Activated B cell treated with CpG ODN at 0.5 μM for 24 hours (primary cell): Measurements from ENCODE around the gene DDX54. TPM values are rescaled to one million over a fixed set of nuclear protein-coding genes. Genes with fewer than 3 reads are reported as not detected.

Experiments used
- ATAC-seq: fragments of 200-7000 bp; cut with Tn5 transposase; one replicate; pipeline ENCODE4 v1.10.0; 2021; ENCODE audit warnings: low read depth, mild to moderate bottlenecking, moderate library complexity
- CTCF ChIA-PET: fragments of 350-600 bp; sonication (Branson Sonifier 250); formaldehyde crosslinking; loops from one replicate; lab custom pipeline; 2021; ENCODE audit warnings: antibody characterized with exemption; lab: Charles Lee
- POLR2A ChIA-PET: fragments of 350-600 bp; sonication (Branson Sonifier 250); formaldehyde crosslinking; loops from one replicate; lab custom pipeline; 2021; ENCODE audit warnings: antibody characterized with exemption; lab: Charles Lee
- DNase-seq: peaks from one replicate; pipeline ENCODE4 v3.0.0; 2022
- H3K27ac Mint-ChIP-seq: one replicate; pipeline ENCODE4 v1.8.0; 2020; ENCODE audit warnings: mixed read lengths
- H3K27me3 Mint-ChIP-seq: one replicate; pipeline ENCODE4 v1.8.0; 2021; ENCODE audit warnings: mixed read lengths
- H3K36me3 Mint-ChIP-seq: one replicate; pipeline ENCODE4 v1.8.0; 2021; ENCODE audit warnings: low read depth, mixed read lengths
- H3K4me1 Mint-ChIP-seq: one replicate; pipeline ENCODE4 v1.8.0; 2021; ENCODE audit warnings: mixed read lengths
- H3K4me3 Mint-ChIP-seq: one replicate; pipeline ENCODE4 v1.8.0; 2020; ENCODE audit warnings: mild to moderate bottlenecking, mixed read lengths
- H3K9me3 Mint-ChIP-seq: one replicate; pipeline ENCODE4 v1.8.0; 2020; ENCODE audit warnings: mixed read lengths
- intact Hi-C: fragments of 100-400 bp; cut with micrococcal nuclease; formaldehyde crosslinking; loops from one replicate; pipeline ENCODE4 v1.15.1; 2024
- total RNA-seq: library from RNA; stranded (reverse); gene quantifications from 2 replicates; pipeline ENCODE4 v1.2.3, GENCODE V29; 2022
- TF ChIP-seq, protein P1 (sequence below): fragments of 200-600 bp; IDR thresholded peaks from one replicate; pipeline ENCODE4 v1.8.0; 2022; ENCODE audit warnings: antibody characterized with exemption, mild to moderate bottlenecking

DDX54 gene
- total RNA-seq, 1 donor from 2014 or later: 115 TPM

- Mint-ChIP-seq H3K4me3 (peak overlapping the region; percentile 28), H3K36me3 (no peaks in the 10 kb centered on the region), H3K9me3 (no peaks in the 10 kb centered on the region), H3K4me1 (peaks cover 35% of the 10 kb centered on the region), H3K27me3 (peaks cover 11% of the 10 kb centered on the region), H3K27ac (no peak overlapping the region)
- POLR2A ChIA-PET: interaction anchor here (0.6 to 1.0 kb wide), 2 partner anchors 20 to 272 kb away, joined by 5 read pairs; no protein-coding TSS in a partner anchor
- intact Hi-C loops: loop anchor here (5.0 kb wide), 1 partner anchor 37 kb away; no protein-coding TSS in a partner anchor
- TF ChIP-seq, protein P1, sequence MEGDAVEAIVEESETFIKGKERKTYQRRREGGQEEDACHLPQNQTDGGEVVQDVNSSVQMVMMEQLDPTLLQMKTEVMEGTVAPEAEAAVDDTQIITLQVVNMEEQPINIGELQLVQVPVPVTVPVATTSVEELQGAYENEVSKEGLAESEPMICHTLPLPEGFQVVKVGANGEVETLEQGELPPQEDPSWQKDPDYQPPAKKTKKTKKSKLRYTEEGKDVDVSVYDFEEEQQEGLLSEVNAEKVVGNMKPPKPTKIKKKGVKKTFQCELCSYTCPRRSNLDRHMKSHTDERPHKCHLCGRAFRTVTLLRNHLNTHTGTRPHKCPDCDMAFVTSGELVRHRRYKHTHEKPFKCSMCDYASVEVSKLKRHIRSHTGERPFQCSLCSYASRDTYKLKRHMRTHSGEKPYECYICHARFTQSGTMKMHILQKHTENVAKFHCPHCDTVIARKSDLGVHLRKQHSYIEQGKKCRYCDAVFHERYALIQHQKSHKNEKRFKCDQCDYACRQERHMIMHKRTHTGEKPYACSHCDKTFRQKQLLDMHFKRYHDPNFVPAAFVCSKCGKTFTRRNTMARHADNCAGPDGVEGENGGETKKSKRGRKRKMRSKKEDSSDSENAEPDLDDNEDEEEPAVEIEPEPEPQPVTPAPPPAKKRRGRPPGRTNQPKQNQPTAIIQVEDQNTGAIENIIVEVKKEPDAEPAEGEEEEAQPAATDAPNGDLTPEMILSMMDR: no peak
- CTCF ChIA-PET: no interaction called here
- ATAC-seq (no peak), DNase-seq (no peak)
These were observed 50.7 kb downstream of the DDX54 start for GRCh38 chr12:113134521-113134951.

DNA sequence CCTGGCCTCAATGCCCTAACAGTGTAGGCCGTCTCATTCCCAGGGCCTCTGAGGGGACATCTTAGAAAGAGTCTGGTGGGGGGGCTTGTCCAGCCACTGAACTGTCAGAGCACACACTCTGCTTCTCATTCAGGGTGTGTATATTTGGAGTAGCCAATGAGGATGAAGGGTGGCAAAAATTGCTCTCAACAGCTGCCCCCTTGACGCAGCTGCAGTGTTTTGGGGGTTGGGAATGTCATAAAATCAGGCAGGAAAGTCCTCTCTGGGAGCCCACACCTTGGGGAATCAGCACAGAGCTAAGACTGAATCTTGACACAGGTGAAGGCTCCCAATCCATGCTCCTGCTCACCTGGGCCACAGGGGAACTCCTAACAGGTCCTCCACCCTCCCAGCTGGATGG lies 51.2 kb downstream of the DDX54 start:
- ChIA-PET CTCF (no interaction called here), POLR2A (interaction anchor here (1.0 kb wide), 1 partner anchor 20 kb away, joined by 5 read pairs; no protein-coding TSS in a partner anchor)
- intact Hi-C loops: loop anchor here (5.0 kb wide), 1 partner anchor 37 kb away; no protein-coding TSS in a partner anchor
- H3K27ac Mint-ChIP-seq: no peak overlapping the region
- peaks cover 40% of the 10 kb centered on the region for H3K4me1 Mint-ChIP-seq
- no peak for DNase-seq
- H3K27me3 Mint-ChIP-seq: peaks cover 11% of the 10 kb centered on the region
- no peak for ATAC-seq
- TF ChIP-seq, protein P1: no peak
- no peaks in the 10 kb centered on the region for H3K9me3 Mint-ChIP-seq
- H3K4me3 Mint-ChIP-seq: no peak overlapping the region
- H3K36me3 Mint-ChIP-seq: no peaks in the 10 kb centered on the region

DNA sequence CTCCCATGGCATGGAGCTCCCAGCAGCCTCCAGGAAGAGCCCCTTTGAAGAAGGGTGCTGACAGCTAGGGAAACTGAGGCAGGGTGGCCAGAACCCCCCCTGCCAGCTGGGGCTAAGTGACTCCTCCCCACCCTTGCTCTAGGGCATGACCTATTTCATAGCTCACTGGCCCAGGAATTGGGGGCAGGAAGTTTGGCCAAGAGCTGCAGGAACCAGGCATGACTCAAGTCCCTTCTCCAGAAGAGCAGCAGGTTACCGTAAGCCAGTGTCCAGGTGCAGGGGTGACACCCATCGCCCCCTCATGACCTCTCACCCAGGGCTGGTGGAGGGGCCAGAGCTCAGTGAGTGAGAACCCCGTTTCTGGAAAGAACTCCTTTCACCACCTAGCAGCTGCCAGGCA lies 51.6 kb downstream of the DDX54 start:
- Mint-ChIP-seq H3K4me1 (peaks cover 44% of the 10 kb centered on the region), H3K9me3 (no peaks in the 10 kb centered on the region), H3K4me3 (no peak overlapping the region), H3K27me3 (peaks cover 11% of the 10 kb centered on the region), H3K36me3 (no peaks in the 10 kb centered on the region), H3K27ac (no peak overlapping the region)
- TF ChIP-seq, protein P1: no peak
- ATAC-seq: no peak
- ChIA-PET CTCF (no interaction called here), POLR2A (interaction anchor here (1.0 kb wide), 1 partner anchor 20 kb away, joined by 5 read pairs; no protein-coding TSS in a partner anchor)
- intact Hi-C loops: loop anchor here (5.0 kb wide), 1 partner anchor 36 kb away; no protein-coding TSS in a partner anchor
- no peak for DNase-seq

- Mint-ChIP-seq H3K36me3 (no peaks in the 10 kb centered on the region), H3K4me3 (no peak overlapping the region), H3K9me3 (no peaks in the 10 kb centered on the region), H3K4me1 (peaks cover 45% of the 10 kb centered on the region), H3K27me3 (peaks cover 11% of the 10 kb centered on the region), H3K27ac (no peak overlapping the region)
- TF ChIP-seq, protein P1: no peak
- CTCF ChIA-PET: no interaction called here
- DNase-seq (no peak), ATAC-seq (no peak)
- intact Hi-C loops: loop anchor here (5.0 kb wide), 1 partner anchor 36 kb away; no protein-coding TSS in a partner anchor
- POLR2A ChIA-PET: no interaction called here
These were observed 52.2 kb downstream of the DDX54 start for GRCh38 chr12:113133036-113133435.

- POLR2A ChIA-PET: interaction anchor here (2.5 kb wide), 1 partner anchor 11 kb away, joined by 6 read pairs; no protein-coding TSS in a partner anchor
- ATAC-seq: no peak
- no peak overlapping the region for H3K27ac Mint-ChIP-seq
These were observed 53.7 kb downstream of the DDX54 start for GRCh38 chr12:113131556-113131955.

More at GRCh38 chr12:113131556-113131955, 53.7 kb downstream of the DDX54 start:
- Mint-ChIP-seq H3K36me3 (no peaks in the 10 kb centered on the region), H3K27me3 (peaks cover 5% of the 10 kb centered on the region), H3K4me3 (no peak overlapping the region), H3K4me1 (peaks cover 42% of the 10 kb centered on the region), H3K9me3 (no peaks in the 10 kb centered on the region)
- DNase-seq: no peak
- TF ChIP-seq, protein P1: no peak
- intact Hi-C loops: loop anchor here (5.0 kb wide), 1 partner anchor 34 kb away; no protein-coding TSS in a partner anchor
- CTCF ChIA-PET: interaction anchor here (1.2 kb wide), 1 partner anchor 22 kb away, joined by 6 read pairs; no protein-coding TSS in a partner anchor
